WTC11 (cell line): ENCODE data around the gene DTL. TPM values are rescaled to one million over a fixed set of nuclear protein-coding genes. Genes with fewer than 3 reads are reported as not detected.

Experiments
- ATAC-seq: fragments of 200-7000 bp; cut with Tn5 transposase; 2 replicates; pipeline ENCODE4 v1.10.0; 2021; ENCODE audit warnings: mild to moderate bottlenecking, moderate library complexity
- CTCF ChIA-PET: fragments of 300-600 bp; sonication (Branson Sonifier 250); formaldehyde crosslinking; loops from one replicate; lab custom pipeline; 2021; ENCODE audit warnings: antibody characterized with exemption; lab: Charles Lee
- POLR2A ChIA-PET: fragments of 350-600 bp; sonication (Branson Sonifier 250); formaldehyde crosslinking; loops from one replicate; lab custom pipeline; 2021; ENCODE audit warnings: antibody characterized with exemption; lab: Charles Lee
- DNase-seq: peaks from one replicate; pipeline ENCODE4 v3.0.0; 2021; ENCODE audit warnings: low spot score
- H3K27ac Mint-ChIP-seq: 2 replicates; pipeline ENCODE4 v1.8.0; 2021; ENCODE audit warnings: mixed read lengths
- H3K27me3 Mint-ChIP-seq: 2 replicates; pipeline ENCODE4 v1.8.0; 2021; ENCODE audit warnings: low read depth, mild to moderate bottlenecking, moderate library complexity, mixed read lengths
- H3K36me3 Mint-ChIP-seq: 2 replicates; pipeline ENCODE4 v1.8.0; 2021; ENCODE audit warnings: mixed read lengths
- H3K4me1 Mint-ChIP-seq: 2 replicates; pipeline ENCODE4 v1.8.0; 2022; ENCODE audit warnings: mixed read lengths
- H3K4me3 Mint-ChIP-seq: 2 replicates; pipeline ENCODE4 v1.8.0; 2021; ENCODE audit warnings: mild to moderate bottlenecking, moderate library complexity, mixed read lengths
- H3K9me3 Mint-ChIP-seq: 2 replicates; pipeline ENCODE4 v1.8.0; 2021; ENCODE audit warnings: mixed read lengths
- EMX1 ChIP-seq: fragments of 250-450 bp; sonication (Bioruptor Pico); IDR thresholded peaks from 2 replicates; pipeline ENCODE4 v1.8.0; 2021; ENCODE audit warnings: mild to moderate bottlenecking
- ESRRA ChIP-seq: sonication (generic); formaldehyde crosslinking; IDR thresholded peaks from 2 replicates; pipeline ENCODE4 v1.8.1; 2022; ENCODE audit warnings: mild to moderate bottlenecking, missing genetic modification reagents, borderline replicate concordance
- ETV6 ChIP-seq: sonication (generic); formaldehyde crosslinking; IDR thresholded peaks from 2 replicates; pipeline ENCODE4 v1.8.1; 2022; ENCODE audit warnings: mild to moderate bottlenecking, missing genetic modification reagents
- HMGA2 ChIP-seq: fragments of 250-450 bp; sonication (Bioruptor Pico); IDR thresholded peaks from 2 replicates; pipeline ENCODE4 v1.4.0; 2021; ENCODE audit warnings: mild to moderate bottlenecking, moderate library complexity
- NR1H2 ChIP-seq: sonication (generic); formaldehyde crosslinking; IDR thresholded peaks from 2 replicates; pipeline ENCODE4 v1.9.0; 2021; ENCODE audit warnings: mild to moderate bottlenecking, moderate library complexity, missing genetic modification reagents
- NR2C2 ChIP-seq: sonication (generic); formaldehyde crosslinking; IDR thresholded peaks from 2 replicates; pipeline ENCODE4 v1.8.0; 2022; ENCODE audit warnings: mild to moderate bottlenecking, missing genetic modification reagents
- RELA ChIP-seq: sonication (generic); formaldehyde crosslinking; IDR thresholded peaks from 2 replicates; pipeline ENCODE4 v1.8.1; 2022; ENCODE audit warnings: missing genetic modification reagents, mild to moderate bottlenecking, borderline replicate concordance
- TEAD4 ChIP-seq: sonication (generic); formaldehyde crosslinking; IDR thresholded peaks from 2 replicates; pipeline ENCODE4 v1.8.0; 2022; ENCODE audit warnings: mild to moderate bottlenecking, missing genetic modification reagents
- ZNF671 ChIP-seq: fragments of 250-450 bp; sonication (Bioruptor Pico); IDR thresholded peaks from 2 replicates; pipeline ENCODE4 v1.8.0; 2021; ENCODE audit warnings: mild to moderate bottlenecking
- total RNA-seq: library from RNA; stranded (reverse); gene quantifications from 3 replicates; pipeline ENCODE4 v1.2.3, GENCODE V29; 2021
- TF ChIP-seq, protein P1 (sequence below): sonication (generic); formaldehyde crosslinking; IDR thresholded peaks from 2 replicates; pipeline ENCODE4 v1.8.1; 2023; ENCODE audit warnings: mild to moderate bottlenecking, missing genetic modification reagents, moderate library complexity
- TF ChIP-seq, protein P2 (sequence below): sonication (generic); formaldehyde crosslinking; IDR thresholded peaks from 2 replicates; pipeline ENCODE4 v1.8.0; 2023; ENCODE audit warnings: missing genetic modification reagents, mild to moderate bottlenecking, borderline replicate concordance
- TF ChIP-seq, protein P3 (sequence below): fragments of 250-450 bp; sonication (Bioruptor Pico); IDR thresholded peaks from 2 replicates; pipeline ENCODE4 v2.1.2; 2022; ENCODE audit warnings: mild to moderate bottlenecking, moderate library complexity
- TF ChIP-seq, protein P4 (sequence below): sonication (generic); formaldehyde crosslinking; IDR thresholded peaks from 2 replicates; pipeline ENCODE4 v1.8.1; 2022; ENCODE audit warnings: low read depth, mild to moderate bottlenecking, moderate library complexity, missing genetic modification reagents, borderline replicate concordance
- TF ChIP-seq, protein P5 (sequence below): fragments of 250-450 bp; sonication (Bioruptor Pico); IDR thresholded peaks from 2 replicates; pipeline ENCODE4 v1.9.0; 2021; ENCODE audit warnings: mild to moderate bottlenecking
- TF ChIP-seq, protein P6 (sequence below): sonication (generic); formaldehyde crosslinking; IDR thresholded peaks from 2 replicates; pipeline ENCODE4 v1.8.0; 2023; ENCODE audit warnings: mild to moderate bottlenecking, missing genetic modification reagents

Gene DTL
- total RNA-seq, 1 experiment from 2014 or later = 52.3 TPM

DNA sequence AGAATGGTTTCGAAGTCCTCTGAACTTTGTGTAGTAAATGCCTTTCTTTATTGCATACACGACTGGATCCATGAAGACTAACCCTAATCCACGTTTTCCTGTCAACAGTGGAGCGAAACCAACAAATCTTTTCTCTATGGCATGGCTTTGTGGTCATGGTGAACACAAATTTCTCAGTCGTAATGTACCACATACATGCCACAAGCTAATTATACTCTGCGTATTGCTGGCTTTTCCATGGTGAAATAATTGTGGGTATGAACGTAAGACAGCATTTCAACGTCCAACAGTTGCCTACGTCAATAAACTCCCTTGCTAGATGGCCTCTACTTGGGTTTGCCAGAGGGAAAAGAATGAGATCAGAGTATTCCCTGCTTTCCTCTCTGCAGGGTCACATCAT, 27.7 kb upstream of the DTL start:
- no peak overlapping the region for H3K4me3 Mint-ChIP-seq
- POLR2A ChIA-PET = no interaction called here
- CTCF ChIA-PET = interaction anchor here (0.5 to 1.2 kb wide), 2 partner anchors 28 to 53 kb away, joined by 3 read pairs; partner anchors contain the start of genes DTL and INTS7
- TF ChIP-seq, protein P1, sequence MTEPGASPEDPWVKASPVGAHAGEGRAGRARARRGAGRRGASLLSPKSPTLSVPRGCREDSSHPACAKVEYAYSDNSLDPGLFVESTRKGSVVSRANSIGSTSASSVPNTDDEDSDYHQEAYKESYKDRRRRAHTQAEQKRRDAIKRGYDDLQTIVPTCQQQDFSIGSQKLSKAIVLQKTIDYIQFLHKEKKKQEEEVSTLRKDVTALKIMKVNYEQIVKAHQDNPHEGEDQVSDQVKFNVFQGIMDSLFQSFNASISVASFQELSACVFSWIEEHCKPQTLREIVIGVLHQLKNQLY (CRISPR knock-in tag) = no peak
- TF ChIP-seq ZNF671 (no peak), HMGA2 (CRISPR knock-in tag) (no peak), ESRRA (no peak), EMX1 (CRISPR knock-in tag) (no peak), RELA (no peak), TEAD4 (CRISPR knock-in tag) (no peak)
- TF ChIP-seq, protein P2, sequence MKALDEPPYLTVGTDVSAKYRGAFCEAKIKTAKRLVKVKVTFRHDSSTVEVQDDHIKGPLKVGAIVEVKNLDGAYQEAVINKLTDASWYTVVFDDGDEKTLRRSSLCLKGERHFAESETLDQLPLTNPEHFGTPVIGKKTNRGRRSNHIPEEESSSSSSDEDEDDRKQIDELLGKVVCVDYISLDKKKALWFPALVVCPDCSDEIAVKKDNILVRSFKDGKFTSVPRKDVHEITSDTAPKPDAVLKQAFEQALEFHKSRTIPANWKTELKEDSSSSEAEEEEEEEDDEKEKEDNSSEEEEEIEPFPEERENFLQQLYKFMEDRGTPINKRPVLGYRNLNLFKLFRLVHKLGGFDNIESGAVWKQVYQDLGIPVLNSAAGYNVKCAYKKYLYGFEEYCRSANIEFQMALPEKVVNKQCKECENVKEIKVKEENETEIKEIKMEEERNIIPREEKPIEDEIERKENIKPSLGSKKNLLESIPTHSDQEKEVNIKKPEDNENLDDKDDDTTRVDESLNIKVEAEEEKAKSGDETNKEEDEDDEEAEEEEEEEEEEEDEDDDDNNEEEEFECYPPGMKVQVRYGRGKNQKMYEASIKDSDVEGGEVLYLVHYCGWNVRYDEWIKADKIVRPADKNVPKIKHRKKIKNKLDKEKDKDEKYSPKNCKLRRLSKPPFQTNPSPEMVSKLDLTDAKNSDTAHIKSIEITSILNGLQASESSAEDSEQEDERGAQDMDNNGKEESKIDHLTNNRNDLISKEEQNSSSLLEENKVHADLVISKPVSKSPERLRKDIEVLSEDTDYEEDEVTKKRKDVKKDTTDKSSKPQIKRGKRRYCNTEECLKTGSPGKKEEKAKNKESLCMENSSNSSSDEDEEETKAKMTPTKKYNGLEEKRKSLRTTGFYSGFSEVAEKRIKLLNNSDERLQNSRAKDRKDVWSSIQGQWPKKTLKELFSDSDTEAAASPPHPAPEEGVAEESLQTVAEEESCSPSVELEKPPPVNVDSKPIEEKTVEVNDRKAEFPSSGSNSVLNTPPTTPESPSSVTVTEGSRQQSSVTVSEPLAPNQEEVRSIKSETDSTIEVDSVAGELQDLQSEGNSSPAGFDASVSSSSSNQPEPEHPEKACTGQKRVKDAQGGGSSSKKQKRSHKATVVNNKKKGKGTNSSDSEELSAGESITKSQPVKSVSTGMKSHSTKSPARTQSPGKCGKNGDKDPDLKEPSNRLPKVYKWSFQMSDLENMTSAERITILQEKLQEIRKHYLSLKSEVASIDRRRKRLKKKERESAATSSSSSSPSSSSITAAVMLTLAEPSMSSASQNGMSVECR (CRISPR knock-in tag) = no peak
- TF ChIP-seq, all 79 proteins: peak for 0
- Mint-ChIP-seq H3K27ac (no peak overlapping the region), H3K36me3 (peaks cover 4% of the 10 kb centered on the region; the same call in 1 of the 2 replicates), H3K27me3 (no peaks in the 10 kb centered on the region), H3K9me3 (no peaks in the 10 kb centered on the region), H3K4me1 (no peaks in the 10 kb centered on the region)
- DNase-seq (no peak), ATAC-seq (no peak)

DNA sequence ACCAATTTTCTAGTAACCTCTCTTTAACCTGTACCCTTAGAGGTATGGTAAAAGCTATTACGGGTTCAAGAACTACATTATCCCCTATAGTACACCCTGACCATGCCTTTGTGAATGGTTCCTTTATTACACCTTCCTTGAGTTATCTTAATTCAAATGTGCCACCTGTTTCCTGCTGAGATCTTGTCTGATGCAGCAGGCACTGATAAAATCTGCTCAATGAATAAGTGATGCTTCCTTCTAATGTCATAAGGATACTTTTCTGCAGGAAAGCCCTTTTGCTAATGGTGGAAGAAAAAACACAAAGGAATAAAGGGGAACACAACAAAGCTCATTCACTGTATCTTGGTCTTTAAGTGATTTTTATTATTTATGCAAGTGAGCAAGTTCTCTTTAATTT, 26.0 kb upstream of the DTL start:
- H3K4me1 Mint-ChIP-seq = no peaks in the 10 kb centered on the region
- ChIA-PET POLR2A (no interaction called here), CTCF (interaction anchor here (1.4 kb wide), 1 partner anchor 26 kb away, joined by 11 read pairs; the partner anchor contains the start of genes DTL and INTS7)
- TF ChIP-seq, protein P3, sequence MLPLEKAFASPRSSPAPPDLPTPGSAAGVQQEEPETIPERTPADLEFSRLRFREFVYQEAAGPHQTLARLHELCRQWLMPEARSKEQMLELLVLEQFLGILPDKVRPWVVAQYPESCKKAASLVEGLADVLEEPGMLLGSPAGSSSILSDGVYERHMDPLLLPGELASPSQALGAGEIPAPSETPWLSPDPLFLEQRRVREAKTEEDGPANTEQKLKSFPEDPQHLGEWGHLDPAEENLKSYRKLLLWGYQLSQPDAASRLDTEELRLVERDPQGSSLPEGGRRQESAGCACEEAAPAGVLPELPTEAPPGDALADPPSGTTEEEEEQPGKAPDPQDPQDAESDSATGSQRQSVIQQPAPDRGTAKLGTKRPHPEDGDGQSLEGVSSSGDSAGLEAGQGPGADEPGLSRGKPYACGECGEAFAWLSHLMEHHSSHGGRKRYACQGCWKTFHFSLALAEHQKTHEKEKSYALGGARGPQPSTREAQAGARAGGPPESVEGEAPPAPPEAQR (CRISPR knock-in tag) = no peak
- TF ChIP-seq, protein P4, sequence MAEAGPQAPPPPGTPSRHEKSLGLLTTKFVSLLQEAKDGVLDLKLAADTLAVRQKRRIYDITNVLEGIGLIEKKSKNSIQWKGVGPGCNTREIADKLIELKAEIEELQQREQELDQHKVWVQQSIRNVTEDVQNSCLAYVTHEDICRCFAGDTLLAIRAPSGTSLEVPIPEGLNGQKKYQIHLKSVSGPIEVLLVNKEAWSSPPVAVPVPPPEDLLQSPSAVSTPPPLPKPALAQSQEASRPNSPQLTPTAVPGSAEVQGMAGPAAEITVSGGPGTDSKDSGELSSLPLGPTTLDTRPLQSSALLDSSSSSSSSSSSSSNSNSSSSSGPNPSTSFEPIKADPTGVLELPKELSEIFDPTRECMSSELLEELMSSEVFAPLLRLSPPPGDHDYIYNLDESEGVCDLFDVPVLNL (CRISPR knock-in tag) = no peak
- TF ChIP-seq NR2C2 (CRISPR knock-in tag) (no peak), NR1H2 (CRISPR knock-in tag) (no peak), ETV6 (CRISPR knock-in tag) (no peak)
- TF ChIP-seq, protein P5, sequence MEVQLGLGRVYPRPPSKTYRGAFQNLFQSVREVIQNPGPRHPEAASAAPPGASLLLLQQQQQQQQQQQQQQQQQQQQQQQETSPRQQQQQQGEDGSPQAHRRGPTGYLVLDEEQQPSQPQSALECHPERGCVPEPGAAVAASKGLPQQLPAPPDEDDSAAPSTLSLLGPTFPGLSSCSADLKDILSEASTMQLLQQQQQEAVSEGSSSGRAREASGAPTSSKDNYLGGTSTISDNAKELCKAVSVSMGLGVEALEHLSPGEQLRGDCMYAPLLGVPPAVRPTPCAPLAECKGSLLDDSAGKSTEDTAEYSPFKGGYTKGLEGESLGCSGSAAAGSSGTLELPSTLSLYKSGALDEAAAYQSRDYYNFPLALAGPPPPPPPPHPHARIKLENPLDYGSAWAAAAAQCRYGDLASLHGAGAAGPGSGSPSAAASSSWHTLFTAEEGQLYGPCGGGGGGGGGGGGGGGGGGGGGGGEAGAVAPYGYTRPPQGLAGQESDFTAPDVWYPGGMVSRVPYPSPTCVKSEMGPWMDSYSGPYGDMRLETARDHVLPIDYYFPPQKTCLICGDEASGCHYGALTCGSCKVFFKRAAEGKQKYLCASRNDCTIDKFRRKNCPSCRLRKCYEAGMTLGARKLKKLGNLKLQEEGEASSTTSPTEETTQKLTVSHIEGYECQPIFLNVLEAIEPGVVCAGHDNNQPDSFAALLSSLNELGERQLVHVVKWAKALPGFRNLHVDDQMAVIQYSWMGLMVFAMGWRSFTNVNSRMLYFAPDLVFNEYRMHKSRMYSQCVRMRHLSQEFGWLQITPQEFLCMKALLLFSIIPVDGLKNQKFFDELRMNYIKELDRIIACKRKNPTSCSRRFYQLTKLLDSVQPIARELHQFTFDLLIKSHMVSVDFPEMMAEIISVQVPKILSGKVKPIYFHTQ = no peak
- TF ChIP-seq, protein P6, sequence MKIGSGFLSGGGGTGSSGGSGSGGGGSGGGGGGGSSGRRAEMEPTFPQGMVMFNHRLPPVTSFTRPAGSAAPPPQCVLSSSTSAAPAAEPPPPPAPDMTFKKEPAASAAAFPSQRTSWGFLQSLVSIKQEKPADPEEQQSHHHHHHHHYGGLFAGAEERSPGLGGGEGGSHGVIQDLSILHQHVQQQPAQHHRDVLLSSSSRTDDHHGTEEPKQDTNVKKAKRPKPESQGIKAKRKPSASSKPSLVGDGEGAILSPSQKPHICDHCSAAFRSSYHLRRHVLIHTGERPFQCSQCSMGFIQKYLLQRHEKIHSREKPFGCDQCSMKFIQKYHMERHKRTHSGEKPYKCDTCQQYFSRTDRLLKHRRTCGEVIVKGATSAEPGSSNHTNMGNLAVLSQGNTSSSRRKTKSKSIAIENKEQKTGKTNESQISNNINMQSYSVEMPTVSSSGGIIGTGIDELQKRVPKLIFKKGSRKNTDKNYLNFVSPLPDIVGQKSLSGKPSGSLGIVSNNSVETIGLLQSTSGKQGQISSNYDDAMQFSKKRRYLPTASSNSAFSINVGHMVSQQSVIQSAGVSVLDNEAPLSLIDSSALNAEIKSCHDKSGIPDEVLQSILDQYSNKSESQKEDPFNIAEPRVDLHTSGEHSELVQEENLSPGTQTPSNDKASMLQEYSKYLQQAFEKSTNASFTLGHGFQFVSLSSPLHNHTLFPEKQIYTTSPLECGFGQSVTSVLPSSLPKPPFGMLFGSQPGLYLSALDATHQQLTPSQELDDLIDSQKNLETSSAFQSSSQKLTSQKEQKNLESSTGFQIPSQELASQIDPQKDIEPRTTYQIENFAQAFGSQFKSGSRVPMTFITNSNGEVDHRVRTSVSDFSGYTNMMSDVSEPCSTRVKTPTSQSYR (CRISPR knock-in tag) = no peak
- ATAC-seq = no peak
- no peak overlapping the region for H3K27ac Mint-ChIP-seq
- H3K9me3 Mint-ChIP-seq = no peaks in the 10 kb centered on the region
- peaks cover 15% of the 10 kb centered on the region for H3K36me3 Mint-ChIP-seq
- H3K4me3 Mint-ChIP-seq = no peak overlapping the region
- no peaks in the 10 kb centered on the region for H3K27me3 Mint-ChIP-seq
- no peak for DNase-seq
